HL-60 (cell line): ENCODE data around the gene PCGF6.

Experiments
- DNase-seq, 2 experiments: peaks; one replicate each; pipeline ENCODE4 v3.0.0-alpha.2; 2010 to 2020; ENCODE audit warnings: low read depth in 1 of 2, low spot score in 1 of 2
- H3K27ac ChIP-seq: fragments of 250-450 bp; sonication (Bioruptor Pico); replicated peaks from 2 replicates; pipeline ENCODE4 v1.5.1; 2020; ENCODE audit warnings: mild to moderate bottlenecking, moderate library complexity
- H3K27me3 ChIP-seq: fragments of 250-450 bp; sonication (Bioruptor Pico); 2 replicates; pipeline ENCODE4 v1.5.1; 2021; ENCODE audit warnings: mild to moderate bottlenecking, moderate library complexity; ENCODE audit not compliant: insufficient read depth, poor library complexity, severe bottlenecking
- H3K4me3 ChIP-seq: replicated peaks from 2 replicates; pipeline ENCODE4 v1.5.1; 2011; ENCODE audit warnings: mild to moderate bottlenecking, control low read depth, low read length; ENCODE audit not compliant: insufficient read depth
- CTCF ChIP-seq: IDR thresholded peaks from one replicate; pipeline ENCODE4 v1.5.1; 2011; ENCODE audit warnings: low read length, control low read depth, inconsistent platforms; ENCODE audit not compliant: insufficient read depth
- GABPA ChIP-seq: IDR thresholded peaks from 2 replicates; pipeline ENCODE4 v1.6.1; 2012; ENCODE audit warnings: low read depth
- POLR2AphosphoS5 ChIP-seq: IDR thresholded peaks from 2 replicates; pipeline ENCODE4 v1.6.1; 2012; ENCODE audit warnings: low read depth
- REST ChIP-seq: IDR thresholded peaks from 2 replicates; pipeline ENCODE4 v1.6.1; 2012; ENCODE audit warnings: low read depth; ENCODE audit not compliant: insufficient replicate concordance
- SPI1 ChIP-seq: IDR thresholded peaks from 2 replicates; pipeline ENCODE4 v1.6.1; 2012; ENCODE audit warnings: low read depth, mild to moderate bottlenecking, borderline replicate concordance

The PCGF6 gene

GRCh38 chr10:103291588-103291987 is 59.4 kb downstream of the PCGF6 start:
- no peak overlapping the region for H3K27ac ChIP-seq
- peaks cover 3% of the 10 kb centered on the region for H3K27me3 ChIP-seq
- no peak overlapping the region for H3K4me3 ChIP-seq
- no peak for TF ChIP-seq REST
- no peak for DNase-seq

GRCh38 chr10:103287992-103288391 is 62.9 kb downstream of the PCGF6 start:
- H3K27me3 ChIP-seq = no peaks in the 10 kb centered on the region
- TF ChIP-seq SPI1 (no peak), POLR2AphosphoS5 (no peak), CTCF (no peak), REST (no peak), GABPA (no peak)
- no peak overlapping the region for H3K27ac ChIP-seq
- no peak for DNase-seq
- no peak overlapping the region for H3K4me3 ChIP-seq

GRCh38 chr10:103284170-103284569 is 66.8 kb downstream of the PCGF6 start:
- no peak for TF ChIP-seq POLR2AphosphoS5
- no peak for TF ChIP-seq CTCF
- TF ChIP-seq SPI1 = no peak
- TF ChIP-seq GABPA = no peak
- no peak for TF ChIP-seq REST
- Histone ChIP-seq H3K4me3 (no peak overlapping the region), H3K27me3 (peaks cover 3% of the 10 kb centered on the region), H3K27ac (no peak overlapping the region)
- peak; percentile 74 to 77 for DNase-seq

GRCh38 chr10:103282961-103283360 is 68.0 kb downstream of the PCGF6 start:
- TF ChIP-seq CTCF (no peak), POLR2AphosphoS5 (no peak), GABPA (no peak), SPI1 (no peak), REST (no peak)
- Histone ChIP-seq H3K4me3 (no peak overlapping the region), H3K27ac (no peak overlapping the region), H3K27me3 (peaks cover 14% of the 10 kb centered on the region)
- no peak for DNase-seq
